SK-MEL-5 (cell line): Measurements from ENCODE around the gene NACAD. TPM values are rescaled to one million over a fixed set of nuclear protein-coding genes. Genes with fewer than 3 reads are reported as not detected.

ENCODE experiments used
- DNase-seq: peaks from one replicate; pipeline ENCODE4 v3.0.0-alpha.2; 2016; ENCODE audit warnings: low read depth, low spot score
- in situ Hi-C: cut with HindIII; loops from 2 replicates; pipeline ENCODE4 v1.10.0; 2016; ENCODE audit warnings: low sequenced_read_pairs, high pct_unique_total_duplicates, low pct_unique_long_range_greater_than_20kb
- total RNA-seq: library from RNA; depleted of rRNA; stranded (reverse); fragments of >200 nt; shearing (Covaris generic); gene quantifications from 2 replicates; pipeline ENCODE4 v1.2.3, GENCODE V29; 2014

NACAD gene
- total RNA-seq, 1 experiment from 2014 or later, result 0.05 TPM

GRCh38 chr7:45080958-45081669 is 7.7 kb downstream of the NACAD start:
- in situ Hi-C loops, result no loop called here

GRCh38 chr7:45080265-45080957 is 8.4 kb downstream of the NACAD start:
- no peak for DNase-seq

More at GRCh38 chr7:45080958-45081669, 7.7 kb downstream of the NACAD start:
- DNase-seq, result no peak

GRCh38 chr7:45078125-45078681 is 10.6 kb downstream of the NACAD start:
- in situ Hi-C loops, result no loop called here
- DNase-seq, result no peak

More at GRCh38 chr7:45080265-45080957, 8.4 kb downstream of the NACAD start:
- in situ Hi-C loops, result no loop called here

GRCh38 chr7:45077579-45077978 is 11.2 kb downstream of the NACAD start:
- in situ Hi-C loops, result no loop called here
- DNase-seq, result no peak

DNA sequence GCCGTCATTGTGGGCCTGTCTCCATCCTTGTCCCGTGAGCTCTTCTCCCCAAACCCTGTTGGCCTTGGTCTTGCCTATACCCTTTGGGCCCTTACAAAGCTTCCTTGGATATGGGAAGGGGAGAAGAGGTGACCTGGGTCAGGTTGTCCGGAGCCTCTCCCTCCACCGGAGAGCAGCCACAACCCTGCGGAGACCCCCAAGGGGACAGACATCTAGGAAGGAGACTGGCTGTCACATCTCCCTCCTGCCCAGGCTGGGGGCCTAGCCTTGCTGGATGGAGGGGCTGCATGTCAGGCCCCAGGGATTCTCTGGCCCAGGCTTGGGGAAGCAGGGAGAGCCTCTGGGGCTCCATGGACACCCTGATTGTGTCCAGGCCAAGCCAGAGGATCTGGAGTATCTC is 11.8 kb downstream of the NACAD start:
- DNase-seq, result no peak
- in situ Hi-C loops, result no loop called here

GRCh38 chr7:45075871-45076796 is 12.6 kb downstream of the NACAD start:
- DNase-seq, result no peak
- in situ Hi-C loops, result no loop called here

DNA sequence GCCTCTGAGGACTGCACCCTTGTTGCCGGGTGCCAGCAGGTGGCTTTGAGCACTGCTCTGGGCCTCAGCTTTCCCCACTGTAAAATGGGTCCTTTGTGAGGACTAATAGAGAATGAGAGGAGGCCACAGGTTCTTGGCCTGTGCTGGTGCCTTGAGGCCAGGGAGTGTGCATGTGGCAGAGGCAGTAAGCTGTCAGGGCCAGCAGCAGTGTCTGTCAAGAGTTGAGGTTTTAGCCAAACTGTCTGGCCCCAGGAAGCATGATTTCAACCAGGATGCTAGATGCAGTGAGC is 13.5 kb downstream of the NACAD start:
- DNase-seq, result no peak
- in situ Hi-C loops, result no loop called here

GRCh38 chr7:45074528-45075354 is 14.0 kb downstream of the NACAD start:
- DNase-seq, result no peak
- in situ Hi-C loops, result no loop called here

GRCh38 chr7:45073786-45074527 is 14.8 kb downstream of the NACAD start:
- DNase-seq, result no peak
- in situ Hi-C loops, result no loop called here

DNA sequence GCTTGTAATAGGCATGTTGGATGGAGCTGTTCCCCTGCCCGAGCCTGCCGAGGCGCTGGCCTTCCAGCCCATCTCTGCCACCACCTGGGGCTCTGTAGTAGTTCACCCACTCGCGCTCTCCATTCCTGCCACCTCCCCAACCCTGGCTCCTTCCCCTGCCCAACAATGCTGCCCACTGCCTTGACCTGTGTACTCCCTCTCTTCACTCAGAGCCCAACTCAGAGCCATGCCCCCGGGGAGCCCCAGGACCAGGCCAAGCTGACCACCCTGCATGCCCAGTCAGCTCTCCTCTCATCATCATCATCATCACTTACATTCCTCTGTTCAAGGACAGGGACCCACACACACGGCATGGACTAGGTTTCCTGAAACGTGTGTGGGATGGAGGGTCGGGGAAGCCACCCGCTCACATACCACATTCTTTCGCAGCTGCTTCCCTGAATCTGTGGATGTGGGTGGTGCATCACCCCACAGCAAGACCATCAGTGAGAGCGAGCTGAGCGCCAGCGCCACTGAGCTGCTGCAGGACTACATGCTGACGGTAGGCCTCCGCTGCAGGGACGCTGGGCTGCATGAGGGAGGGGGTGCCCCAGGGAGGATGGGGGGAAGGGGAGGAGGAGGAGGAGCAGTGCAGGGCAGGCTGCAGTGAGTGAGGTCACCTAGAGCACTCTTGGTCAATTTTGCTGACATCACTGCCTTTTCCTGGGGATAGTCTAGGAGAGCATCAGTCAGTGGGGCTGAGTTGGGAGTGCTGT is 15.6 kb downstream of the NACAD start:
- no peak for DNase-seq
- in situ Hi-C loops, result no loop called here

DNA sequence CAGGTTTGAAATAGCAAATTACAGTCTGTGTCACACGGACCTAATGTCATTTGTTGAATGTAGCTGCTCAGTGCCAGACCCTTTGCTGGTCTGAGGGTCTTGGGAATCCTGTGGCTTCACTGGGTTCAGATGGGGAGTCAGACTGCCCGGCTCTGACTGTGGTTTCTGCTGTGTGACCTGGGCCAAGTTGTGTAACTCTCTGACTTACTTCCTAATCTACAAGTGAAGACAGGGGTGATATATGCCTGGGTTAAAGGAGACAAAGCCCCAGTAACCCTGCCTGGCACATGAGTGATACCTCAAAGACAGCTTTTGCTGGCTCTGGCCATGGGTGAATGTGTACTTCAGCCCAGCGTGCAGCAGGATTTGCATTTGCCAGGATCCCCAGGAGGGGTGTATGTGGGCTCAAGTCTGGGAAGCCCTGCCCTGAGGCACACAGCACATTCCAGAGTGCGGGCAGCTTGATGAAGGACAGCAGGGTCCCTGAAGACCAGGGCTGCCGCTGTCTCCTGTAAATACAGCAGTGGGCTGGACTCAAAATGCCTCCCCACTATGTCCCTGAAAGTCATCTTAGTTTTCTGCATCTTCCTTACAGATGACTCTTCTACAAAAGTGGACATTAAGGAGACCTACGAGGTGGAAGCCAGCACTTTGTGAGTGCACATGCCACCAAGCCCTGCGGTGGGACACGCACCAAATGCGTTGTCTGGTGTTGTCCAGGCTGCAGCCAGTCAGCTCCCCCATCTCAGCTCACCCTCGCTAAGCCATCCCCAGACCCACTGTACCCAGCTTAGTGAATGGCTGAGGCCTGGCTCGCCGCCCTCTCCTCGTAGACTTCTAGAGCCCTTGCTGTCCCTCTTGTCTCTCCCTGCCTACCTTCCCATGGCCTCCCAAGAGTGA is 16.4 kb downstream of the NACAD start:
- in situ Hi-C loops, result no loop called here

DNA sequence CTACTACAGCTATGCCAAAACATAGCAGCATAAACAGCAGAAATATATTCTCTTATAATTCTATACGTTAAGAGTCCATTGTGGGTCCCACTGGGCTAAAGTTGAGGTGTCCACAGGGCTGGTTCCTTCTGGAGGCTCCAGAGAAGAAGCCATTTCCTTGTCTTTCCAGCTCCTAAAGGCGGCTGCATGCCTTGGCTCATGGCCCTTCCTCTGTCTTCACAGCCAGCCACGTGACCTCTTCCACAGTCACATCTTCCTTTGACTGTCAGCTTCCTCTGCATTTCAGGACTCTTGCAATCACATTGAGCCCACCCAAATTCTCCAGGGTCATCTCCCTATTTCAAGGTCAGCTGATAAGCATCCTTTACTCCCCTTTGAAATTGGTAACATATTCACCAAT is 17.2 kb downstream of the NACAD start:
- in situ Hi-C loops, result no loop called here
- DNase-seq, result no peak

More for the DNA sequence above, 16.4 kb downstream of the NACAD start:
- DNase-seq, result no peak

GRCh38 chr7:45070254-45070642 is 18.5 kb downstream of the NACAD start:
- DNase-seq, result no peak
- in situ Hi-C loops, result no loop called here

- in situ Hi-C loops, result no loop called here
Observed at GRCh38 chr7:45069444-45070253, 19.1 kb downstream of the NACAD start.

More at GRCh38 chr7:45069444-45070253, 19.1 kb downstream of the NACAD start:
- no peak for DNase-seq
